Caco-2 (cell line): ENCODE data around the gene MICAL3. TPM values are rescaled to one million over a fixed set of nuclear protein-coding genes. Genes with fewer than 3 reads are reported as not detected.

Experiments used
- BruUV-seq: library from RNA; stranded (reverse); fragments of 400-500 nt; replicated peaks from 2 replicates; lab custom pipeline; 2021; lab: Mats Ljungman, UMichigan
- CTCF ChIA-PET: fragments of 300-600 bp; sonication (Branson Sonifier 250); formaldehyde crosslinking; loops from one replicate; lab custom pipeline; 2022; ENCODE audit warnings: antibody characterized with exemption; lab: Charles Lee
- POLR2A ChIA-PET: fragments of 300-600 bp; sonication (Branson Sonifier 250); formaldehyde crosslinking; loops from one replicate; lab custom pipeline; 2022; ENCODE audit warnings: antibody characterized with exemption; lab: Charles Lee
- DNase-seq, 2 experiments: peaks; one replicate each; pipeline versions ENCODE4 v3.0.0 to v3.0.0-alpha.2; 2020 to 2022
- H3K27me3 ChIP-seq: replicated peaks from 2 replicates; pipeline ENCODE4 v1.6.0; 2011; ENCODE audit warnings: low read length; ENCODE audit not compliant: control insufficient read depth, insufficient read depth
- H3K36me3 ChIP-seq: 2 replicates; pipeline ENCODE4 v1.5.1; 2011; ENCODE audit warnings: low read length; ENCODE audit not compliant: control insufficient read depth, insufficient read depth
- H3K4me1 ChIP-seq: fragments of 250-450 bp; sonication (Bioruptor Pico); 2 replicates; pipeline ENCODE4 v1.5.1; 2020; ENCODE audit warnings: mild to moderate bottlenecking
- H3K4me3 ChIP-seq: 2 replicates; pipeline ENCODE4 v1.5.1; 2011; ENCODE audit warnings: low read depth, mild to moderate bottlenecking, control low read depth, low read length
- H3K9me3 ChIP-seq: fragments of 250-450 bp; sonication (Bioruptor Pico); 2 replicates; pipeline ENCODE4 v1.5.1; 2020; ENCODE audit warnings: mild to moderate bottlenecking, moderate library complexity
- H3K27ac Mint-ChIP-seq: one replicate; pipeline ENCODE4 v1.8.0; 2022; ENCODE audit warnings: mixed read lengths; ENCODE audit not compliant: unreplicated experiment
- H3K27me3 Mint-ChIP-seq: one replicate; pipeline ENCODE4 v1.8.0; 2022; ENCODE audit warnings: mixed read lengths; ENCODE audit not compliant: insufficient read depth, unreplicated experiment
- H3K36me3 Mint-ChIP-seq: one replicate; pipeline ENCODE4 v1.8.0; 2022; ENCODE audit warnings: mild to moderate bottlenecking, mixed read lengths; ENCODE audit not compliant: insufficient read depth, unreplicated experiment
- H3K4me1 Mint-ChIP-seq: one replicate; pipeline ENCODE4 v1.8.0; 2022; ENCODE audit warnings: low read depth, mixed read lengths; ENCODE audit not compliant: unreplicated experiment
- H3K4me3 Mint-ChIP-seq: one replicate; pipeline ENCODE4 v1.8.0; 2022; ENCODE audit warnings: mild to moderate bottlenecking, moderate library complexity, mixed read lengths; ENCODE audit not compliant: unreplicated experiment
- H3K9me3 Mint-ChIP-seq: one replicate; pipeline ENCODE4 v1.8.0; 2022; ENCODE audit warnings: mixed read lengths; ENCODE audit not compliant: unreplicated experiment
- intact Hi-C: fragments of 100-400 bp; cut with micrococcal nuclease; formaldehyde crosslinking; loops from one replicate; pipeline ENCODE4 v1.10.0; 2022; ENCODE audit not compliant: unreplicated experiment
- total RNA-seq: library from RNA; stranded (reverse); gene quantifications from 2 replicates; pipeline ENCODE4 v1.2.3, GENCODE V29; 2022
- TF ChIP-seq, protein P1 (sequence below), 2 experiments: fragments of 200-600 bp in 1 of 2; IDR thresholded peaks; 1 replicate in 1 of 2; 2 replicates in 1 of 2; pipeline versions ENCODE4 v1.5.1 to v1.8.0; 2011 to 2022; ENCODE audit warnings: antibody characterized with exemption in 1 of 2, control low read depth in 1 of 2, inconsistent platforms in 1 of 2, low read depth in 1 of 2, low read length in 1 of 2, mild to moderate bottlenecking in 1 of 2, moderate library complexity in 1 of 2; ENCODE audit not compliant: insufficient read depth in 1 of 2, severe bottlenecking in 1 of 2, unreplicated experiment in 1 of 2

MICAL3 gene
- total RNA-seq, 1 experiment from 2014 or later = 65.6 TPM

DNA sequence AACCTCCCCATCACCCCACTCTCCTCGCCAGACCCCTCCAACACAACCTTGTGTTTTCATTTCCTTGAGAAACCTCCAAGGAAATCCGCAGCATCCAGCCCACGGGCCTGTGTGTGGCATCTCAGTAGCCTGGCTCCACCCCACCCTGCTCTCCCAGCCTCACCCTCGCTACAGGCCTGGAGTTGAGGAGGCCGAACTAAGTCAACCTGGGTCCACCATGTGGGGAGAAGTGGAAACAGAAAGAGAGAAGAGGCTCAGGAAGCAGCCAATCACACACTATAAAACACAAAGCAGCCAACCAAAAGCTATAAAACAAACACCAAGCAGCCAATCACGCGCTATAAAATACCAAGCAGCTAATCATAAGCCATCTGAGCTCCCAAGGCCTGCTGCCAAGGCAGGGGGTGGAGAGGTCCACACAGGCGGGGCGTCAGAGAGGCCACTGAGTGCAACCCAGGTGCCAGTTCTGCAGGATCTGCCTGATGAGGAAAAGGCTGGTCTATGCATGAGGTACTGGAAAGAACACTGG lies 72.0 kb downstream of the MICAL3 start:
- POLR2A ChIA-PET = no interaction called here
- DNase-seq = no peak
- peak overlapping the region; percentile 51 for H3K27ac Mint-ChIP-seq

DNA sequence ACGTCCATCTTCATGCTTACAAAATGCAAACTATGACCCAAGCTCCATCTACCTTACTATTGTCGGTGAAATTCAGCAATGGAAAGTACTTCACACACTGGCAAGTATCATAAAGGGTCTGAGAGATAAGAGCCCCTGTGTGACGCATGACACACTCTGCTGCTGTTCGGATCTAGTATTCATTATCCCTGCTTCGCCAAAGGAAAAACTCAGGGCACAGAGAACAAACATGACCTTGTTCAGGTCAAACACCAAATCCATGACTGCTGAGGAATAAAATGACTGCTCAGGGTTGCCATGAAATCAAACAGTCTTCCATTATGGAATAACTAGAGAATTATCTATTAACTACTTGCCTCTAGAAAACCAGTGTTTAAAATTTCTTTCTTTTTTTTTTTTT lies 73.0 kb downstream of the MICAL3 start:
- peaks cover 15% of the 10 kb centered on the region for H3K4me1 ChIP-seq
- H3K36me3 Mint-ChIP-seq = peaks cover under 1% of the 10 kb centered on the region

More for the DNA sequence above, 72.0 kb downstream of the MICAL3 start:
- Mint-ChIP-seq H3K4me3 (no peak overlapping the region), H3K9me3 (no peaks in the 10 kb centered on the region), H3K4me1 (peaks cover 30% of the 10 kb centered on the region), H3K36me3 (peaks cover 2% of the 10 kb centered on the region), H3K27me3 (no peaks in the 10 kb centered on the region)
- no peaks in the 10 kb centered on the region for H3K9me3 ChIP-seq
- H3K27me3 ChIP-seq = no peaks in the 10 kb centered on the region
- H3K36me3 ChIP-seq = no peaks in the 10 kb centered on the region
- intact Hi-C loops = no loop called here
- TF ChIP-seq, protein P1, sequence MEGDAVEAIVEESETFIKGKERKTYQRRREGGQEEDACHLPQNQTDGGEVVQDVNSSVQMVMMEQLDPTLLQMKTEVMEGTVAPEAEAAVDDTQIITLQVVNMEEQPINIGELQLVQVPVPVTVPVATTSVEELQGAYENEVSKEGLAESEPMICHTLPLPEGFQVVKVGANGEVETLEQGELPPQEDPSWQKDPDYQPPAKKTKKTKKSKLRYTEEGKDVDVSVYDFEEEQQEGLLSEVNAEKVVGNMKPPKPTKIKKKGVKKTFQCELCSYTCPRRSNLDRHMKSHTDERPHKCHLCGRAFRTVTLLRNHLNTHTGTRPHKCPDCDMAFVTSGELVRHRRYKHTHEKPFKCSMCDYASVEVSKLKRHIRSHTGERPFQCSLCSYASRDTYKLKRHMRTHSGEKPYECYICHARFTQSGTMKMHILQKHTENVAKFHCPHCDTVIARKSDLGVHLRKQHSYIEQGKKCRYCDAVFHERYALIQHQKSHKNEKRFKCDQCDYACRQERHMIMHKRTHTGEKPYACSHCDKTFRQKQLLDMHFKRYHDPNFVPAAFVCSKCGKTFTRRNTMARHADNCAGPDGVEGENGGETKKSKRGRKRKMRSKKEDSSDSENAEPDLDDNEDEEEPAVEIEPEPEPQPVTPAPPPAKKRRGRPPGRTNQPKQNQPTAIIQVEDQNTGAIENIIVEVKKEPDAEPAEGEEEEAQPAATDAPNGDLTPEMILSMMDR (IDR thresholded peaks at IDR 0.05; ENCODE audit: insufficient read depth in 1 of 2, low read depth in 1 of 2, low read length in 1 of 2, severe bottlenecking in 1 of 2, unreplicated experiment in 1 of 2) = no peak
- no peak overlapping the region for H3K4me3 ChIP-seq
- CTCF ChIA-PET = no interaction called here
- H3K4me1 ChIP-seq = peaks cover 15% of the 10 kb centered on the region
- BruUV-seq = no TSS peak

DNA sequence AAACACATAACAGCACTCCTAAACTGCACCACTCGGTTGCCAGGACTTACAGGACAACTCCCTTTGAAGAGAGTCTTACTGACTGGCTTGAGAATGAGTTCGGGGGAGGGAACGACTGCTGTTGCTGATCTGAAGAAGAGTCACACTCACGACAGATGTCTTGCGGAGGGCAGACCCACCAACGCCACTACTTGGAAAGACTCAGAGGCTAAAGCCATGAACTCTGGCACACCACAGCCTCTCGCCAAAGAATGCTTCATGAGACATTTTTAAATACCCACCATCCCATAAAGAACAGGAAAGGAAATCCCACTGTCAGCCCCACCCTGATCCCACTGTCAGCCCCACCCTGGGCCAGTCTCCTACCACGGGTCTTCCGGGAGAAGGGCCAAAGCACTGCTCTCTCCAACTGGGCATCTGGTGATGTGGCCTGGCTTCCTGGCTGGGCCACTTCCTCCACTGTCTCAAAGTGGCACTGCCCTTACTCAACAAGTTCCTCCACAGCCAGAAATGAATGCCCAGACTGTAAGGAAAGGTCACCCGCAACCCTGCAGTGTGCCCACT lies 73.6 kb downstream of the MICAL3 start:
- intact Hi-C loops = no loop called here
- ChIA-PET CTCF (no interaction called here), POLR2A (no interaction called here)
- Mint-ChIP-seq H3K4me3 (no peak overlapping the region), H3K27ac (no peak overlapping the region), H3K4me1 (peaks cover 29% of the 10 kb centered on the region), H3K27me3 (no peaks in the 10 kb centered on the region), H3K36me3 (peaks cover 6% of the 10 kb centered on the region), H3K9me3 (no peaks in the 10 kb centered on the region)
- Histone ChIP-seq H3K36me3 (no peaks in the 10 kb centered on the region), H3K9me3 (no peaks in the 10 kb centered on the region), H3K27me3 (no peaks in the 10 kb centered on the region), H3K4me1 (peaks cover 15% of the 10 kb centered on the region), H3K4me3 (no peak overlapping the region)
- TF ChIP-seq, protein P1 (IDR thresholded peaks at IDR 0.05; ENCODE audit: insufficient read depth in 1 of 2, low read depth in 1 of 2, low read length in 1 of 2, severe bottlenecking in 1 of 2, unreplicated experiment in 1 of 2) = no peak
- no peak for DNase-seq
- BruUV-seq = no TSS peak

More for the DNA sequence above, 73.0 kb downstream of the MICAL3 start:
- Histone ChIP-seq H3K27me3 (no peaks in the 10 kb centered on the region), H3K9me3 (no peaks in the 10 kb centered on the region), H3K36me3 (no peaks in the 10 kb centered on the region), H3K4me3 (no peak overlapping the region)
- BruUV-seq = no TSS peak
- Mint-ChIP-seq H3K4me1 (peaks cover 30% of the 10 kb centered on the region), H3K27ac (no peak overlapping the region), H3K9me3 (no peaks in the 10 kb centered on the region), H3K4me3 (no peak overlapping the region), H3K27me3 (no peaks in the 10 kb centered on the region)
- POLR2A ChIA-PET = no interaction called here
- TF ChIP-seq, protein P1 (IDR thresholded peaks at IDR 0.05; ENCODE audit: insufficient read depth in 1 of 2, low read depth in 1 of 2, low read length in 1 of 2, severe bottlenecking in 1 of 2, unreplicated experiment in 1 of 2) = no peak
- no peak for DNase-seq
- intact Hi-C loops = no loop called here
- CTCF ChIA-PET = no interaction called here
